IMR-90 (cell line): ENCODE data around the gene DDX54. TPM values are rescaled to one million over a fixed set of nuclear protein-coding genes. Genes with fewer than 3 reads are reported as not detected.

Experiments
- ATAC-seq: fragments of 200-7000 bp; cut with Tn5 transposase; 2 replicates; pipeline ENCODE4 v1.9.1; 2020; ENCODE audit warnings: low read depth, mild to moderate bottlenecking, moderate library complexity
- BruUV-seq: library from RNA; stranded (reverse); fragments of 400-500 nt; replicated peaks from 2 replicates; lab custom pipeline; 2021; lab: Mats Ljungman, UMichigan
- CTCF ChIA-PET: fragments of 300-600 bp; formaldehyde crosslinking; extraction: SDS; loops from one replicate; lab custom pipeline; 2021; ENCODE audit warnings: antibody characterized with exemption; lab: Yijun Ruan, JAX
- POLR2A ChIA-PET: fragments of 300-600 bp; sonication (Branson Sonifier 250); formaldehyde crosslinking; loops from one replicate; lab custom pipeline; 2022; ENCODE audit warnings: antibody characterized with exemption; ENCODE audit not compliant: unreplicated experiment; lab: Charles Lee
- DNase-seq: peaks from one replicate; pipeline ENCODE4 v3.0.0; 2013
- H2AFZ ChIP-seq: replicated peaks from 2 replicates; pipeline ENCODE3; 2013; ENCODE audit warnings: low read length, mild to moderate bottlenecking; ENCODE audit not compliant: poor library complexity
- H2AK5ac ChIP-seq: 2 replicates; pipeline ENCODE4 v1.6.1; 2013; ENCODE audit warnings: low read depth, low read length, inconsistent platforms
- H2AK9ac ChIP-seq: replicated peaks from 2 replicates; pipeline ENCODE3; 2013; ENCODE audit warnings: mild to moderate bottlenecking, low read depth, low read length, moderate library complexity; ENCODE audit not compliant: poor library complexity
- H2BK120ac ChIP-seq: 2 replicates; pipeline ENCODE4 v1.6.1; 2013; ENCODE audit warnings: low read depth, low read length, inconsistent platforms
- H2BK15ac ChIP-seq: 3 replicates; pipeline ENCODE4 v1.6.1; 2013; ENCODE audit warnings: low read depth, low read length, inconsistent platforms
- H2BK20ac ChIP-seq: 2 replicates; pipeline ENCODE4 v1.6.1; 2013; ENCODE audit warnings: low read depth, mild to moderate bottlenecking, inconsistent platforms, low read length, moderate library complexity
- H2BK5ac ChIP-seq: 2 replicates; pipeline ENCODE4 v1.6.1; 2013; ENCODE audit warnings: mild to moderate bottlenecking, low read depth, low read length, inconsistent platforms; ENCODE audit not compliant: poor library complexity, severe bottlenecking
- H3K14ac ChIP-seq: replicated peaks from 2 replicates; pipeline ENCODE4 v1.6.1; 2013; ENCODE audit warnings: low read depth, low read length, inconsistent platforms
- H3K18ac ChIP-seq: 2 replicates; pipeline ENCODE4 v1.6.1; 2013; ENCODE audit warnings: low read depth, low read length, control low read depth
- H3K23ac ChIP-seq: 2 replicates; pipeline ENCODE4 v1.6.1; 2013; ENCODE audit warnings: low read depth, low read length, inconsistent platforms
- H3K27ac ChIP-seq: 2 replicates; pipeline ENCODE4 v1.5.1; 2013; ENCODE audit warnings: mild to moderate bottlenecking, control low read depth, low read length; ENCODE audit not compliant: insufficient read depth
- H3K27me3 ChIP-seq: 2 replicates; pipeline ENCODE4 v1.6.1; 2013; ENCODE audit warnings: low read length; ENCODE audit not compliant: control insufficient read depth, insufficient read depth
- H3K36me3 ChIP-seq: 2 replicates; pipeline ENCODE4 v1.6.1; 2013; ENCODE audit warnings: low read length, mixed read lengths; ENCODE audit not compliant: control insufficient read depth, insufficient read depth
- H3K4ac ChIP-seq: 2 replicates; pipeline ENCODE4 v1.6.1; 2013; ENCODE audit warnings: low read depth, low read length, inconsistent platforms
- H3K4me1 ChIP-seq: 2 replicates; pipeline ENCODE4 v1.6.1; 2013; ENCODE audit warnings: low read length, mixed read lengths; ENCODE audit not compliant: control insufficient read depth, insufficient read depth
- H3K4me2 ChIP-seq: 2 replicates; pipeline ENCODE4 v1.6.1; 2013; ENCODE audit warnings: low read depth, mild to moderate bottlenecking, control low read depth, low read length, moderate library complexity
- H3K4me3 ChIP-seq: 2 replicates; pipeline ENCODE4 v1.5.1; 2013; ENCODE audit warnings: low read depth, mild to moderate bottlenecking, control low read depth, low read length, moderate library complexity; ENCODE audit not compliant: insufficient read depth
- H3K56ac ChIP-seq: 2 replicates; pipeline ENCODE4 v1.6.1; 2013; ENCODE audit warnings: low read length, inconsistent platforms; ENCODE audit not compliant: insufficient read depth; ENCODE audit errors: extremely low read depth
- H3K79me1 ChIP-seq, 2 experiments: 2 replicates each; pipeline ENCODE4 v1.6.1; 2013; ENCODE audit warnings: low read length in 2 of 2, inconsistent platforms in 1 of 2, low read depth in 1 of 2
- H3K9ac ChIP-seq: 2 replicates; pipeline ENCODE4 v1.6.1; 2013; ENCODE audit warnings: low read depth, low read length, control low read depth
- H3K9me1 ChIP-seq: 2 replicates; pipeline ENCODE4 v1.6.1; 2013; ENCODE audit warnings: low read length, inconsistent platforms; ENCODE audit not compliant: insufficient read depth
- H3K9me3 ChIP-seq: 2 replicates; pipeline ENCODE4 v1.6.1; 2013; ENCODE audit warnings: low read length; ENCODE audit not compliant: control insufficient read depth, insufficient read depth
- H4K20me1 ChIP-seq: 2 replicates; pipeline ENCODE4 v1.6.1; 2013; ENCODE audit warnings: low read length, inconsistent platforms; ENCODE audit not compliant: insufficient read depth
- H4K5ac ChIP-seq: 2 replicates; pipeline ENCODE4 v1.6.1; 2013; ENCODE audit warnings: mild to moderate bottlenecking, low read depth, low read length, control low read depth
- H4K8ac ChIP-seq, 2 experiments: 2 replicates each; pipeline ENCODE4 v1.6.1; 2013; ENCODE audit warnings: low read depth in 2 of 2, low read length in 2 of 2, control low read depth in 1 of 2, inconsistent platforms in 1 of 2
- H4K91ac ChIP-seq: 2 replicates; pipeline ENCODE4 v1.6.1; 2013; ENCODE audit warnings: low read depth, low read length, inconsistent platforms; ENCODE audit not compliant: insufficient read depth
- BHLHE40 ChIP-seq: fragments of 150-350 bp; IDR thresholded peaks from 2 replicates; pipeline ENCODE4 v1.6.1; 2016; ENCODE audit warnings: mild to moderate bottlenecking, low read depth, low read length
- CEBPB ChIP-seq: IDR thresholded peaks from 2 replicates; pipeline ENCODE4 v1.6.1; 2012; ENCODE audit warnings: low read depth, low read length, improper control_type of control experiment
- CHD1 ChIP-seq: IDR thresholded peaks from 2 replicates; pipeline ENCODE4 v1.6.1; 2012; ENCODE audit warnings: low read depth, low read length, improper control_type of control experiment
- FOS ChIP-seq: fragments of 150-350 bp; IDR thresholded peaks from 2 replicates; pipeline ENCODE4 v1.6.1; 2016; ENCODE audit warnings: low read depth, low read length
- MAFK ChIP-seq: IDR thresholded peaks from 2 replicates; pipeline ENCODE4 v1.6.1; 2012; ENCODE audit warnings: low read depth, low read length, improper control_type of control experiment
- MAZ ChIP-seq: IDR thresholded peaks from 2 replicates; pipeline ENCODE4 v1.6.1; 2012; ENCODE audit warnings: low read depth, mild to moderate bottlenecking, low read length, improper control_type of control experiment, moderate library complexity, borderline replicate concordance
- MXI1 ChIP-seq: IDR thresholded peaks from 2 replicates; pipeline ENCODE4 v1.6.1; 2012; ENCODE audit warnings: low read depth, mild to moderate bottlenecking, low read length, moderate library complexity, borderline replicate concordance
- NFE2L2 ChIP-seq: fragments of 150-350 bp; IDR thresholded peaks from 2 replicates; pipeline ENCODE4 v1.6.1; 2016; ENCODE audit warnings: low read depth, mild to moderate bottlenecking, low read length
- POLR2A ChIP-seq: IDR thresholded peaks from 2 replicates; pipeline ENCODE4 v1.6.1; 2012; ENCODE audit warnings: mild to moderate bottlenecking, low read depth, low read length
- RAD21 ChIP-seq: IDR thresholded peaks from 2 replicates; pipeline ENCODE4 v1.6.1; 2012; ENCODE audit warnings: low read length, improper control_type of control experiment
- RCOR1 ChIP-seq: IDR thresholded peaks from 2 replicates; pipeline ENCODE4 v1.6.1; 2012; ENCODE audit warnings: mild to moderate bottlenecking, low read length, improper control_type of control experiment; ENCODE audit not compliant: insufficient replicate concordance
- RFX5 ChIP-seq: IDR thresholded peaks from 2 replicates; pipeline ENCODE4 v1.8.0; 2012; ENCODE audit warnings: low read depth, mild to moderate bottlenecking, low read length, moderate library complexity
- SMC3 ChIP-seq: fragments of 150-350 bp; IDR thresholded peaks from 2 replicates; pipeline ENCODE4 v1.6.1; 2016; ENCODE audit warnings: low read depth, mild to moderate bottlenecking, antibody characterized with exemption, low read length, moderate library complexity
- WGBS, 2 experiments: methylation state at CpG; one replicate each; pipeline versions ENCODE4 v1.1.5 to v1.1.7; 2013; ENCODE audit warnings: missing lambda C conversion rate in 2 of 2; ENCODE audit not compliant: insufficient read length in 1 of 2; ENCODE audit errors: extremely low coverage in 2 of 2; 5-methylcytosine and 5-hydroxymethylcytosine counted together
- dilution Hi-C: fragments of 300-500 bp; cut with HindIII; formaldehyde crosslinking; loops from one replicate; pipeline ENCODE4 v1.14.3; 2018; ENCODE audit warnings: low sequenced_read_pairs; ENCODE audit not compliant: unreplicated experiment
- in situ Hi-C: fragments of 300-500 bp; cut with MboI; formaldehyde crosslinking; loops from 3 replicates; pipeline ENCODE4 v1.14.3; 2019; ENCODE audit warnings: low sequenced_read_pairs, inconsistent platforms, mixed read lengths
- intact Hi-C: fragments of 100-400 bp; cut with micrococcal nuclease; formaldehyde crosslinking; loops from 2 replicates; pipeline ENCODE4 v1.10.0; 2022
- polyA plus RNA-seq, 3 experiments: library from polyadenylated mRNA; depleted of rRNA; stranded (reverse); fragments of >200 nt; gene quantifications; 2 replicates each; pipeline ENCODE4 v1.2.3, GENCODE V29; 2012; ENCODE audit warnings: low replicate concordance in 1 of 3
- total RNA-seq: library from RNA; depleted of rRNA; stranded (reverse); fragments of >200 nt; gene quantifications from 2 replicates; pipeline ENCODE4 v1.2.3, GENCODE V29; 2012
- TF ChIP-seq, protein P1 (sequence below): fragments of 150-350 bp; IDR thresholded peaks from 2 replicates; pipeline ENCODE4 v1.6.1; 2016; ENCODE audit warnings: low read depth, mild to moderate bottlenecking, low read length, moderate library complexity, borderline replicate concordance
- TF ChIP-seq, protein P2 (sequence below): fragments of 150-350 bp; IDR thresholded peaks from 2 replicates; pipeline ENCODE4 v1.6.1; 2017; ENCODE audit warnings: mild to moderate bottlenecking, antibody characterized with exemption, low read length, low read depth
- TF ChIP-seq, protein P3 (sequence below): conservative IDR thresholded peaks from 2 replicates; pipeline ENCODE4 v1.5.1; 2012; ENCODE audit warnings: mild to moderate bottlenecking, low read depth, low read length, improper control_type of control experiment

DDX54 gene
- total and polyA plus RNA-seq, 2 of the 4 experiments (the other 2 are of a cell fraction), result 23.8 to 47.5 TPM

DNA sequence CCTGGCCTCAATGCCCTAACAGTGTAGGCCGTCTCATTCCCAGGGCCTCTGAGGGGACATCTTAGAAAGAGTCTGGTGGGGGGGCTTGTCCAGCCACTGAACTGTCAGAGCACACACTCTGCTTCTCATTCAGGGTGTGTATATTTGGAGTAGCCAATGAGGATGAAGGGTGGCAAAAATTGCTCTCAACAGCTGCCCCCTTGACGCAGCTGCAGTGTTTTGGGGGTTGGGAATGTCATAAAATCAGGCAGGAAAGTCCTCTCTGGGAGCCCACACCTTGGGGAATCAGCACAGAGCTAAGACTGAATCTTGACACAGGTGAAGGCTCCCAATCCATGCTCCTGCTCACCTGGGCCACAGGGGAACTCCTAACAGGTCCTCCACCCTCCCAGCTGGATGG, 51.2 kb downstream of the DDX54 start:
- H2AK5ac ChIP-seq, result no peak overlapping the region
- ChIA-PET POLR2A (interaction anchor here (0.5 kb wide), 1 partner anchor 115 kb away, joined by 5 read pairs; no protein-coding TSS in a partner anchor), CTCF (no interaction called here)
- no peak overlapping the region for H3K4ac ChIP-seq
- no peak overlapping the region for H2AK9ac ChIP-seq
- H3K56ac ChIP-seq, result no peak overlapping the region
- no peak overlapping the region for H4K91ac ChIP-seq
- in situ Hi-C loops (no loop called here), intact Hi-C loops (no loop called here), dilution Hi-C loops (no loop called here)
- no peak overlapping the region for H2BK5ac ChIP-seq
- no peak overlapping the region for H3K4me3 ChIP-seq
- H3K9me1 ChIP-seq, result no peaks in the 10 kb centered on the region
- H3K9ac ChIP-seq, result no peak overlapping the region
- BruUV-seq, result no TSS peak
- DNase-seq, result no peak
- no peak overlapping the region for H3K18ac ChIP-seq
- ATAC-seq, result no peak
- no peak overlapping the region for H2BK20ac ChIP-seq
- no peaks in the 10 kb centered on the region for H3K79me1 ChIP-seq
- H4K8ac ChIP-seq, result no peak overlapping the region
- WGBS, 2 experiments, result no CpG with 5 or more reads among the region's 2 CpGs
- H3K27me3 ChIP-seq, result no peaks in the 10 kb centered on the region; the same call in 1 of the 2 replicates
- no peak overlapping the region for H2AFZ ChIP-seq
- no peaks in the 10 kb centered on the region for H3K4me1 ChIP-seq
- H3K9me3 ChIP-seq, result no peaks in the 10 kb centered on the region
- H3K4me2 ChIP-seq, result no peak overlapping the region
- H4K5ac ChIP-seq, result no peak overlapping the region
- no peak overlapping the region for H2BK120ac ChIP-seq
- no peak for TF ChIP-seq SMC3
- no peak for TF ChIP-seq RAD21
- TF ChIP-seq MAZ, result no peak
- no peak for TF ChIP-seq POLR2A
- TF ChIP-seq, protein P1, sequence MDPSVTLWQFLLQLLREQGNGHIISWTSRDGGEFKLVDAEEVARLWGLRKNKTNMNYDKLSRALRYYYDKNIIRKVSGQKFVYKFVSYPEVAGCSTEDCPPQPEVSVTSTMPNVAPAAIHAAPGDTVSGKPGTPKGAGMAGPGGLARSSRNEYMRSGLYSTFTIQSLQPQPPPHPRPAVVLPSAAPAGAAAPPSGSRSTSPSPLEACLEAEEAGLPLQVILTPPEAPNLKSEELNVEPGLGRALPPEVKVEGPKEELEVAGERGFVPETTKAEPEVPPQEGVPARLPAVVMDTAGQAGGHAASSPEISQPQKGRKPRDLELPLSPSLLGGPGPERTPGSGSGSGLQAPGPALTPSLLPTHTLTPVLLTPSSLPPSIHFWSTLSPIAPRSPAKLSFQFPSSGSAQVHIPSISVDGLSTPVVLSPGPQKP, result no peak
- TF ChIP-seq CHD1, result no peak
- TF ChIP-seq RFX5, result no peak
- TF ChIP-seq MXI1, result no peak
- TF ChIP-seq FOS, result no peak
- TF ChIP-seq MAFK, result no peak
- TF ChIP-seq, protein P2, sequence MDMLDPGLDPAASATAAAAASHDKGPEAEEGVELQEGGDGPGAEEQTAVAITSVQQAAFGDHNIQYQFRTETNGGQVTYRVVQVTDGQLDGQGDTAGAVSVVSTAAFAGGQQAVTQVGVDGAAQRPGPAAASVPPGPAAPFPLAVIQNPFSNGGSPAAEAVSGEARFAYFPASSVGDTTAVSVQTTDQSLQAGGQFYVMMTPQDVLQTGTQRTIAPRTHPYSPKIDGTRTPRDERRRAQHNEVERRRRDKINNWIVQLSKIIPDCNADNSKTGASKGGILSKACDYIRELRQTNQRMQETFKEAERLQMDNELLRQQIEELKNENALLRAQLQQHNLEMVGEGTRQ, result no peak
- no peak for TF ChIP-seq RCOR1
- TF ChIP-seq CEBPB, result no peak
- no peak for TF ChIP-seq NFE2L2
- TF ChIP-seq, protein P3, sequence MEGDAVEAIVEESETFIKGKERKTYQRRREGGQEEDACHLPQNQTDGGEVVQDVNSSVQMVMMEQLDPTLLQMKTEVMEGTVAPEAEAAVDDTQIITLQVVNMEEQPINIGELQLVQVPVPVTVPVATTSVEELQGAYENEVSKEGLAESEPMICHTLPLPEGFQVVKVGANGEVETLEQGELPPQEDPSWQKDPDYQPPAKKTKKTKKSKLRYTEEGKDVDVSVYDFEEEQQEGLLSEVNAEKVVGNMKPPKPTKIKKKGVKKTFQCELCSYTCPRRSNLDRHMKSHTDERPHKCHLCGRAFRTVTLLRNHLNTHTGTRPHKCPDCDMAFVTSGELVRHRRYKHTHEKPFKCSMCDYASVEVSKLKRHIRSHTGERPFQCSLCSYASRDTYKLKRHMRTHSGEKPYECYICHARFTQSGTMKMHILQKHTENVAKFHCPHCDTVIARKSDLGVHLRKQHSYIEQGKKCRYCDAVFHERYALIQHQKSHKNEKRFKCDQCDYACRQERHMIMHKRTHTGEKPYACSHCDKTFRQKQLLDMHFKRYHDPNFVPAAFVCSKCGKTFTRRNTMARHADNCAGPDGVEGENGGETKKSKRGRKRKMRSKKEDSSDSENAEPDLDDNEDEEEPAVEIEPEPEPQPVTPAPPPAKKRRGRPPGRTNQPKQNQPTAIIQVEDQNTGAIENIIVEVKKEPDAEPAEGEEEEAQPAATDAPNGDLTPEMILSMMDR, result no peak
- no peak for TF ChIP-seq BHLHE40
- H3K23ac ChIP-seq, result no peak overlapping the region
- no peak overlapping the region for H3K14ac ChIP-seq
- H3K27ac ChIP-seq, result no peak overlapping the region
- H3K36me3 ChIP-seq, result no peaks in the 10 kb centered on the region
- H4K20me1 ChIP-seq, result no peaks in the 10 kb centered on the region
- no peak overlapping the region for H2BK15ac ChIP-seq
